HG02981 (cell line): ENCODE measurements around the gene SRC.
"Not testable (repeated sequence)": the region's sequence is repeated elsewhere in the genome, so short reads cannot be mapped to it uniquely, and the experiment has no call there.

ENCODE experiments used
- ATAC-seq: cut with Tn5 transposase; IDR thresholded peaks from one replicate; pipeline ENCODE4 v1.9.1; 2021; ENCODE audit warnings: mild to moderate bottlenecking, moderate library complexity; ENCODE audit not compliant: unreplicated experiment

Gene SRC

DNA sequence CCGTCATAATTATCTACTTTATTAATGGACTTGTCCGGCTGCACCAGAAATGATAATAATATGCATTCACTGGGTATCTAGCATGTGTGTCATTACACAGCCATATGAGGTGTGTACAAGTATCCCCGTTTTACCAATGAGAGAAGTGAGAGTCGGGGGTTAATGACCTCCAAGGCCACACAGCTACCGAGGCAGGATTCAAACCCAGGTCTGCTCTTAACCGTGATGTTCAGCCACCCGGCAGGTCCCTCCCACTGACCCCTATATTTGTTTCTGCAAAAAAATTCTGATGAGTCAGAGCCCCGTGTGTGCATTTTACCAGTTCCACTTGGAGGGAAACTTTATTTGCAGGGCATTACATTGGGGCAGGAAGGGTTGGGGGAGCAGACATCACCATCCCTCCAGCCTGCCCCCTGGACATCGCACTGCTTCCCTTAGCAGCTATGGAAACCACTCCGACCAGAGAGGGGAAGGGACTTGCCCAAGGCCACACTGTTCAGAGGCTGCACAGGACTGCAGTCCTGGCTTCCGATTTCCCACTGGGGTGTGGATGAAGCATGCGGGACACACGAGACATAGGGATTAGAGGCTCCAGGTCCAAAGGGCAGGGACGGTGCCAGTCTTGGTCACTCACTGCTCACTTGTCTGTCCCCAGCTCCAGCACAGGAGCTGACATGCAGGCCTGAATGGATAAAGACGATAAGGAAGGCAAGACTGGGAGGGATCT lies 10.1 kb upstream of the SRC start:
- ATAC-seq: no peak

DNA sequence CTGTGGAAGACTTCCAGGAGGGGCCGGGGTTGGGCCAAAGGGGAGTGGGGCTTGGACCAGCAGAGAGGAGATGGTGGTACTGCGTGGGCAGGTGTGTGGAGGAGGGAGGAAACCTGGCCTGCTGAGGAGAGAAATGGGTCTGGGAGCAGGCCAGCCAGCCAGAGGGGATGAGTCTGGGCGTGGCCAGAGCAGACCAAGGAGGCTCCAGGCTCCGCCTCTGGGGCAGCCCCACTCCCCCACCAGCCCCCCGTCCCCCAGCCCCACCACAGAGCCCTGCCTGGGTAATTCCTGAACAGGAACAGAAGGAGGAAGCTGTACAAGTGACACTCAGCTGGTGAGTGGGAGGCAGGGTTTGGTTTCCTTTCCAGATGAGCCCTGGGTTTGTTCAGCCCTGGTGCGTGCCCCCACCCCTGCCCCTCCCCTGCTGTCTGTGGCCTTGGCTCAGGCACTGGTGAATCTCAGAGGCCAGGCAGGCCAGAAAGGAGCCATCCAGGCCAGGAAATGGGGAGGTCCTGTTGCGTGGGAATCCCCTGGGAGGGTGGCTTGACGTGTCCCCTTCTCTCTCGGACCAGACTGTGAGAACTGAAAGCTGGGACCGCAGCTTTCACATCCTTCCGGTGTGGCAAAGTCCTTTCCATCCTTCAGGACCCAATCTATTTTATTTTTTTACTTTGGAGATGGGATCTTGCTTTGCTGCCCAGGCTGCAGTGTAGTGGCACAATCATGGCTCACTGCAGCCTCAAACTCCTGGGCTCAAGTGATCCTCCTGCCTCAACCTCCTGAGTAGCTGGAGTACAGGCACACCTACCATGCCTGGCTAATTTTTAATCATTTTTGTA lies 9.4 kb upstream of the SRC start:
- ATAC-seq: peak; percentile 69

DNA sequence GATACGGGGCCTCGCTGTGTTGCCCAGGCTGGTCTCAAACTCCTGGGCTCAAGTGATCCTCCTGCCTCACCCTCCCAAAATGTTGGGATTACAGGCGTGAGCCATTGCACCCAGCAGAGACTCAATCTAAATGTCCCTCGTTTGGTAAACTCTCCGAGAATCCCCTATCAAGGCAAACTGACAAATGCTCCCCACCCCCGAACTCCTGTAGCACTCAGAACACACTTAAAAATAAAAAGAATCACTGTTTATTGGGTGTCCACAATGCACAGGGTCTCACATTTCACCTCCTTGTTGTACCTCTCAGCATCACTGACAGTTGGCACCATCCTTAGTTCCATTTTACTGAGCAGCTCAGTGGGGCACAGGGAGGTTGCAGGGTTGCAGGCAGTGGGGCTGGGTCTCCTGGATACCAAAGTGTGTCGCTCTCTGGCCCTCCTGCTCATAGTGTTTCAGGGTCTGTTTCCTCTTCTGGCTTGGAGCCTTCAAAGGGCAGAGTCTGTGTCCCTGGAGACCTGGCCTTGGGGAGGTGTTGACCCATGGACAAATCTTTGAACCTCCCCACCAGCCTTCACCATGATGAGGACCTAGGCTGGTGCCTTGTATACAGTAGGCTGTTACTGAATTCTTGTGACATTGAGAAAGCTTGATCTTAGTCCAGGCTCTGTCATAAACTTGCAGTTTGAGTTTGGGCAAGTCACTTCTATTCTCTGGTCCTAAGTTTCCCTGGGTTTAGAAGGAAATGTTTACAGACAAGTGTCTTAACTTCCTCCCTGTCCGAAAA lies 8.5 kb upstream of the SRC start:
- ATAC-seq: no peak

DNA sequence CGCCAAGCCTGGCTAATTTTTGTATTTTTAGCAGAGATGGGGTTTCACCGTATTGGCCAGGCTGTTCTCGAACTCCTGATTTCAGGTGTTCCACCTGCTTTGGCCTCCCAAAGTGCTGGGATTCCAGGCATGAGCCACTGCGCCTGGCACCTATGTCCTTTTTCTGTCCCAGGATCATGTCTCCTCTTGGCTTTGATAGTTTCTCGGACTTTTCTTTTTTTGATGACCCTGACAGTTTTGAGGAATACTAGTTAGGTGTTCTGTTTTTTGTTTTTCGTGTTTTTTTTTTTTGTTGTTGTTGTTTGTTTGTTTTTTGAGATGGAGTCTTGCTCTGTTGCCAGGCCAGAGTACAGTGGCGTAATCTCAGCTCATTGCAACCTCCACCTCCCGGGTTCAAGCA lies 7.6 kb upstream of the SRC start:
- not testable (repeated sequence) for ATAC-seq

DNA sequence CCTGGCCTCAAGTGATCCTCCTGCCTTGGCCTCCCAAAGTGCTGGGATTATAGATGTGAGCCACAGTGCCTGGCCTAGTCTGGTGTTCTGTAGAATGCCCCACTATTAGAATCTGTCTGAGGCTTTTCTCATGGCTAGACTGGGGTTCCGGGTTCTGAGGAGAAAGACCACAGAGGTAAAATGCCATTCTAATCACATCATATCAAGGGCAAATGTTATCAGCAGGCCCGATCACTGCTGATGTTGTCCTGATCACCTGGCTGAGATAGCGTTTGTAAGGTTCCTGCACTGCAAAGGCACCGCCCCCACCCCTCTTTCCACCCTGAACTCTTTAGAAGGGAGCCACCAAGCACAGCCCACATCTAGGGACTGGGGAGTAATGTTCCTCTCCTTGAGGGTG lies 6.7 kb upstream of the SRC start:
- no peak for ATAC-seq

DNA sequence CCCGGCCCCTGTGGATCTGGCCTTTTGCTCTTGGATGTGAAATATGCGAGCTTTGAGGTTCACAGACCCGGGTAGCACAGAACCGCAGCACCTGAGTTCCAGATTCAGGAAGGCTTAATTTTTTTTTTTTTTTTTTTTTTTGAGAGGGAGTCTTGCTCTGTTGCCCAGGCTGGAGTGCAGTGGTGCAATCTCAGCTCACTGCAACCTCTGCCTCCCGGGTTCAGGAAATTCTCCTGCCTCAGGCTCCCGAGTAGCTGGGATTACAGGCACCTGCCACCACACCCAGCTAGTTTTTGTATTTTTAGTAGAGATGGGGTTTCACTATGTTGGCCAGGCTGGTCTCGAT lies 6.2 kb upstream of the SRC start:
- ATAC-seq: not testable (repeated sequence)

DNA sequence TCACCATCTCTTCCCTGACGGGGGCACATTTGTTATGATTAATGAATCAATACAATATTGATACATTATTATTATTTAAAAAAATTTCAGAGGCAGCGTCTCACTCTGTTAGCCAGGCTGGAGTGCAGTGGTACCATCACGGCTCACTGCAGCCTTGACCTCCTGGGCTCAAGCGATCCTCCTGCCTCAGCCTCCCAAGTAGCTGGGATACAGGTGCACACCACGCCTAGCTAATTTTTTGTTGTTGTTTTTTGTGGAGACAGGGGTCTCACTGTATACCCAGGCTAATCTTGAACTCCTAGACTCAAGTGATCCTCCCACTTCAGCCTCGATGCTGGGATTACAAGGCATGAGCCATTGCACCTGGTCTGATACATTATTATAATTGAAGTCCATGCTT lies 4.9 kb upstream of the SRC start:
- ATAC-seq: no peak

DNA sequence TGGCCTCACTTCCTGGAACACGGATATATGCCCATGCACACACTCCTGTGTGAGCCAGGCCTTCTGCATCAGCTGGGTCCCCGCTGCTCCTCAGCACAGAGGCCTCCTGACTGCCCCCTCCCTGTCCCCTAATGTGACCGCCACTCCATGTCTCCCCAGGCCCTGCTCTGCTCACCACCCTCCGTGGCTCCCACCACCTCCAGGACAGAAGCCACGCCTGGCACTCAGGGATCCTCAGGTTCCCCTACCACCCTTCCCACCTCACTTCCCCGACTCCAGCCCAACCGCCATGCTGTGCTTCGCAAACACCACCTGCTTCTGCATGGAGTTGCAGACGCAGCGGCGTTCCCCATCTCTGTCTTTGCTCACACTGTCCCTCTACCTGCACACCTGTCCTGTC lies 4.3 kb upstream of the SRC start:
- no peak for ATAC-seq

DNA sequence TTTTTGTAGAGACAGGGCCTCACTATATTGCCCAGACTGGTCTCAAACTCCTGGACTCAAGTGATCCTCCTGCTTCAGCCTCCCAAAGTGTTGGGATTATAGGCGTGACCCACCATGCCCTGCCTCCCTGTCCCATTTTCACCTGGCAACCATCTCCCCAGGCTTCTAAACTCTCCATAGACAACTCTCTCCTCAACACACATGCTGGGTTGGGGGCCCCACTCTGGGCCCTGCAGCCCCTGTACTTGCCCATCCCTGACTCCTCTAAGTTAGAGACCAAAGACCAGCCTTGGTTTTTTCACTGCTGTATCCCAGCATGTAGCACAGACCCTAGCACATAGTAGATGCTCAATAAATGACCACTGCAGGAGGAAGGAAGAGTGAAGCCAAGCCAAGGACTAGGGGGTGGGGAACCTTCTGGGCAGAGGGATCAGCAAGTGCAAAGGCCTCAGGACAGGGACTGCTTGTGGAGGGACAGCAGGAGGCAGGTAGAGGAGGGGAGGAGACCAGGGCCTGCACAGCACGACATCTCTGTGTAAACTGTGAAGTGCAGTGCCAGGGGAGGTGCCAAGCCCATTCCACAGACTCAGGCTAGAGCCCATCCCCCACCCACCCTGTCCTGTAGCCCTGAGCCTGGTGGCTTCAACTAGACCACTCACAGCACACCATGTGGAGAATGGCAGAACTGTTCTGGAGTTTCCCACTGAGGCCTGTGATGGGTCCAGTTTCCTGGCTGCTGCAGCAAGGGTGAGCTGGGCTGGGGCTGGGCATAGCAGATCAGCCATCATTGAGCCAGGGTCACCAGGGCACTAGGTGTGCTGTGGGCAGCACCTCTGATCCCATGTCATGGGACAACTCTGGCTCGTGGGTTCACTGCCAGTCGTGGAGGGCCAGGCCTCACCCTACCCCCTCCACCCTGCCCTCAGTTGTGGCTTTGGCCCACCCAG lies 3.4 kb upstream of the SRC start:
- no peak for ATAC-seq

DNA sequence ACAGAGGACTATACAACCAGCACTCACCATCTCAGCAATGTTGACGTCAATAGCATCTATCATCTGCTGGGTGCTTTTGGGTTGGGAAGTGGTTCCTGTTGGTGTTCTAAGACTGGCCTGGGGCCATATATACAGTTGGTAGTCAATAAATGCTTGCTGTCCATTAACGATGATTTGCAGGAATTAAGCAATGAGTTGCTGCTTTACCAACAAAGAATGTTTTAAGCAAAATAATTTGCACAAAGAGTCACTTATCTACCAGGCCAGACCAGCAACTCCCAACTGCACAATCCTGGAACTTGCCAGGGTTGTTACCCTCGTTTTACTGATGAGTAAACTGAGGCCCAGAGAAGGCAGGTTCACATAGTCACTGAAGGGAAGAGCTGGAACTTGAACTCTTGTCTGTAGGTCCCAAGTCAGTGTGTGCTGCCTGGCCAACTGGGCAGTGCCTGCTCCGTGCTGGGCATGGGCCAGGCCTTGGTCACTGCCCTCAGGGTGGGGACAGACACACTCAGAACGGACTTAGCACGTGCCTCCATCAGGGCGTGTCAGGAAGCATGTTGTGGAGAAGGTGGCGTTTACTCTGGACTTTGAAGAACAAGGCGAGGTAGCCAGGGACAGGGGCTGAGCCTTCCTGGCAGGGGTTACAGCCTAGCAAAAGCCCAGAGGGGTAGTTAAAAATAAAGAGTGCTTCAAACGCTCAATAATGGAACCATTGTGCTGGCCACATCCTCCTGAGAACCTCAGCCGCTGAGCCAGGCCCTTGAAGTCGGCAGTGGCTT lies 2.5 kb upstream of the SRC start:
- ATAC-seq: no peak

DNA sequence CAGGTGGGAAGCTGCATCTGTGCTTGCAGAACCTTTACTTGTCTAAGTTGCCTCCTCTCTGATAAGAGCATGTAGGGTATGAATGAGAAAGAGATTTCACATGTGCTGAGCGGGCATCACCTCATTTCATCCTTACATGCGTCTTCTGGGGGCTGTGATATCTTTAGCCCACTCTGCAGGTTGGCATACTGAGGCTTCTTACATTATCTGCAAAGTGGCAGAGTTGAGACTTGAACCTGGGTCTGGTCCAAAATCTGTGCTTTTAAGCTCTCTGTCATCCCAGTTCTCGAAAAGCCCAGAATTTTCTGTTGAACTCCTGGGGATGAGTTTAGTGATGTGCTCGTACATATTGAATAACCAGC lies 2.0 kb upstream of the SRC start:
- ATAC-seq: no peak

DNA sequence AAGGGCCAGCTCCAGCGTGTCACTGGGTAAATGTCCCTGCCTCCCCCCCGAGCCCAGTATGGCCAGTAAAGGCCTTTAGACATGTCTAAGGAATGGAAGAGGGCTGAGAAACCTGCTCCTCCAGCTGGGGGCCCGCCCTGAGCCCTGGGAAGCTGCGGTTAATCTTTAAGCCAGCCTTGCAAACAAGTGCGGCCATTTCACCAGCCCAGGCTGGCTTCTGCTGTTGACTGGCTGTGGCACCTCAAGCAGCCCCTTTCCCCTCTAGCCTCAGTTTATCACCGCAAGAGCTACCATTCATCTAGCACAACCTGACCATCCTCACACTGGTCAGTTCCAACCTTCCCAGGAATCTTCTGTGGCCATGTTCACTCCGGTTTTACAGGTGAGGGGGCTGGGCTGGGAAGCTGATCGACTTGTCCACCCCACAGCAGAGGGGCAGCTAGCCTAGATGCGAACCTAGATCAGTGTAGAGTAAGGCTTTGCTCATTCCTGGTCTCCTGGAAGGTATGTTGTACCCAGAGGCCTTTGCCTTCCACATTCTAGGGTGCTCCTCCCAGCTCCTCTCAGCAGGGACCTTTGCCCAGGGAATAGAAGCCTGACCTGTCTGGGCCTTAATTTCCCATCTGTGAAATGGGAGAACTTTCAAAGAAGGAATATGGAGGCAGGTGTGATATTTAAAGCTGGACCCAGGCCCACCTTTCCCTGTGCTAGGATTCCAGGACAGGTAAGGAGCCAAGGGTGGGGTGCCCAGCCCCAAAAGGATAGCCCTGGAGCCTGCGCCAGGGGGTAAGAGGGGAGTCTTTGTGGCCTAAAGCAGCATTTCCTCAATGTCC lies 1.2 kb upstream of the SRC start:
- no peak for ATAC-seq

DNA sequence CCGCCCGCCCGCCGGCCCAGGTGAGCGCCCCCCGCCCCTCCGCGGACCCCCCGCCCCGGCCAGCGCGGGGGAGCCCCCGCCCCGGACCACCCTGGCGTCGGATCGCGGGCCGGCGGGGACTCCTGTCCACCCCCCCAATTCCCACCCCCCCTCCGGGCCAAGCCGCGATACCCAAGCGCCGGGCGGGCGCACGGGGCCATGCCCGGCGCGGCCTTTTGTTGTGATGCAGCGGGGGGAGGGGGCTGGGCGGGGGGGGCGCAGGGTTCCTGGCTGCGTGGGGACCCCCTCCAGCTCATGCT lies 245 bp downstream of the SRC start:
- ATAC-seq: no peak

DNA sequence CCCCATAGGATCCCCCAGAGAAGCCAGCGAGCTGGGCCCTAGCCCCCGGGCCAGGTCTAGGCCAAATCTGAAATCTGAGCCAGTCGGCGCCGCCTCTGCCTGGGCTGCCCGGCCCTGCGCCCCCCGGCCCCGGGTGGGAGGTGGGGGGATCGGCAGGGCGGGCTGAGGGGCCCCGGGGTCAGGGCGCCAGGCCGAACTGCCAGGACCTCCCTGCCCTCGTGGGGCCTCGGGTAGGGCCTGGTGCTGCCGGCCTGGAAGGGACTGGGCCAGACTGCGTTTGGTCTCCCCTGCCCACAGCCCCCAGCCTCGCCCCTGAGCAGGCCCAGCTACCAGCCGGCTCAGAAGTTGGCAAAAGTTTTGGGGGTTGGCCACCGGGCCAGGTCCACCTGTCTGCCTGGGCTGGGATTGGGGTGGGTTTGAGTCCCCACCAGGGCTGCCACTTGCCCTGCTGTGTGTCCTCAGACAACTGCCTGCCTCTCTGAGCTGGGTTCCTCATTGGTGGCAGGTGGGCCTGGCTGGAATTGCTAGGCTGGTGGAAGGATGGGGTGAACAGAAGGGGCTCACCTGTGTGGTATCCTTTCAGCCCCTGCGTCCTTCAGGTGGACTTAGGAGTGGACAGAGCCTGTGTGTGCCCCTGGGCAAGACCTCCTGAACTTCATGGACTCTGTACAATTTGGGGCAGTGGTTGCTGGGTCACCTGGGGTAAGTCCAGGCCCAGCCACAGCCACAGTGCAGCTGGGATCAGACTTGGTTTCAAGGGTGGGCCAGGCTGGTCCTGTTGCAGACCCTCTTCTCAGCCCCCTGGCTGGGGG lies 801 bp downstream of the SRC start:
- no peak for ATAC-seq

DNA sequence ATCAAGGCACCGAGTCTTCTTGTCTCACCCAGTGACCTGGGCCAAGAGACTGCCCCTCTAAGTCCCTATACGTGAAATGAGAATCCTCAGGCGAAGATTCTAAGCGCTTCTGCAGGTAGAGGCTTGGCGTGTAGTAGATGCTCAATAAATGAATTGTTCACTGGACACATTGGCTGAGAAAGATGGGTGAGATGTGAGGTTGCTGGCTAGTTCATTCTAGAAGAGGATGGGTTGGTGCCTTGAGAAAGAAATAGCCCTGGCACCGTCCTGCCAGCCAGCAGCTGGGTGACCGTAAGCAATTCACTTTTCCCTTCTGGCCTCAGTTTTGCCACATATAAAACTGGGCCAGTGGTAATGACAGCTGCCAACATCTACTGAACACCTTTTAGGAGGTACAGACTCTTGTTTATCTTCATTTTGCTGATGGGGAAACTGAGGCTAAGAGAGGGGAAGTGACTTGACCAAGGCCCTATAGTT lies 1.4 kb downstream of the SRC start:
- ATAC-seq: no peak

DNA sequence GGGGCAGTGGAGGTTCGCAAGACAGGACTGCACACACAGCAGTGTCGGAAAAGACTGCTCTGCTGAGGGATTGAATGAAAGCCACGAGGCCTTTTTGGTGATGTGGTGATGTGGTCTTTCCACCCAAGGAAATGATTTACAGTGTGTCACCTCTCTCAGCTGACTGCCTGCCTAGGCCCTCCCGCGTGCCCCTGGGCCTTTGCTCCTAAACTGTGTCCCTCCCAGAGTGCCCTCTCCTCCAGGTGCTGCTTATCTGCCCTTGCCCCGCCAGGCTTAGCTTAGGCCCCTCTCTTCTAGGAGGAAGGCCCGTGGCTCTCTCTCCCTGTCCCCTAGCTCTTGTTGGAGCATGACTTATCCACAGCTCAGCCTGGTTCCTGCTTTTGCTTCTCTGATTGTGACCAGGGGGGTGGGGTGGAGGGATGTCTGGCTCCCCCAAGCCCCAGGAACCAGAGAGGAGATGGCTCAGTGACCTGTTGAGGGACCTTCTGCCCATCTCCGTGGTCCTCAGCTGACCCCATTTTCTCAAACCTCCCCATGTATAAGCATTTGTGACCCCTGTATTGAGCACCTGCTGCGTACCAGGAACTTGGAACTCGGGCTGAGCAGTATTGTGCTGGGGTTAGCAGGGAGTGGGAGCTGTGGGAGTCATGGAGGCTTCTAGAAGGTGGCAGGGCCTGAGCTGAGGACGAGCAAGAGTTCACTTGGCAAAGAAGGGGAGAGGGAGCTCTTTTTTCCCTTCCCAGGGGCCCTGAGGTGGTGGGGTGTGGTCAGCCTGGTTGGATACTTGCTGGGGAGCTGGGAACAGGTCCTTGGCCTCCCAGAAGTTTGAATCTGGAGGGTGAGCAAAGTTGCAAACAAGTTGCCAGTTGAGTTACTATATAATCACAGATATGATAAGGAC lies 2.2 kb downstream of the SRC start:
- no peak for ATAC-seq

DNA sequence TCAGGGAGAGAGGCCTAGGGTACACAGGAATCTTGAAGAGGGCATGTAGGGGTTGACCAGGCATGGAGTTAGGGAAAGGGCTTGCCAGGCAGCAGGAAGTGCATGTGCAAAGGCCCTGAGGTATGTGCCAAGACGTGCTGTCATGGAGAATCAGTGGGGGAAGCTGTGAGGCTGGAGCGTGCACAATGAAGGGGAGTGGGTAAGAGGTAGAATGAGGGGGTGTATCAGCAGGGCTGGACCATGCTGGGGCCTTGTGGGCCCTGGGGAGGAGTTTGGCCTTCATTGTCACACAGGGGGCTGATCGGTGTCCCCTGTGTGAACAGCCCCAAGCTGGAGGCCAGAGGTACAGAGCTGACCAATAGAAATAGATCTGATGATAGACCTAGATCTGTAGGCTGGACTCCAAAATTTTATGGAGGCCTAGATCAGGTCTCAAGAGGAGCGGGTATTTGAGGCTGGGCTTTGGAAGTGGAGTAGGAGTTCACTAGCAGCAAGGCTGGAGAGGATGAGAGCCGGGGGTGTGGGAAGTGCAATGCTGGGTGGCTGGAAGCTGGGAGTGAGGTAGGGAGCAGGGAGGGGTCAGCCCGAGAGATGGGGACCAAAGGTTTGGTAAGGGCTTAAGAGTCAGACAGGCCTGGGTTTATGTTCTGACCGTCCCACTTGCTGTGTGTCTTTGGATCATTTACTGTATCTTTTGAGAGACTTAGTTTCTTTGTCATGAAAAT lies 3.0 kb downstream of the SRC start:
- no peak for ATAC-seq
